Skeletal muscle tissue (tissue), 4 donors: Measurements from ENCODE around the gene CEACAM7. TPM values are rescaled to one million over a fixed set of nuclear protein-coding genes. Genes with fewer than 3 reads are reported as not detected.
"Not testable (repeated sequence)": the region's sequence is repeated elsewhere in the genome, so short reads cannot be mapped to it uniquely, and the experiment has no call there.

Source experiments
- H3K27ac ChIP-seq: one replicate; pipeline ENCODE4 v1.7.0; 2013; ENCODE audit warnings: mild to moderate bottlenecking, low read depth, low read length, inconsistent platforms
- H3K27me3 ChIP-seq, 3 donors: one replicate each; pipeline ENCODE4 v1.7.0; 2013; ENCODE audit warnings: low read length in 3 of 3; ENCODE audit not compliant: control insufficient read depth in 3 of 3, insufficient read depth in 3 of 3
- H3K36me3 ChIP-seq, 3 donors: one replicate each; pipeline ENCODE4 v1.7.0; 2013; ENCODE audit warnings: low read length in 3 of 3; ENCODE audit not compliant: control insufficient read depth in 3 of 3, insufficient read depth in 3 of 3
- H3K4me1 ChIP-seq, 3 donors: one replicate each; pipeline ENCODE4 v1.7.0; 2013; ENCODE audit warnings: low read length in 3 of 3, mild to moderate bottlenecking in 3 of 3; ENCODE audit not compliant: control insufficient read depth in 3 of 3, insufficient read depth in 3 of 3
- H3K4me3 ChIP-seq, 3 donors: one replicate each; pipeline ENCODE4 v1.7.0; 2013; ENCODE audit warnings: low read length in 3 of 3
- H3K9ac ChIP-seq, 3 donors: one replicate each; pipeline ENCODE4 v1.7.0; 2013; ENCODE audit warnings: low read length in 3 of 3, mild to moderate bottlenecking in 3 of 3, moderate library complexity in 2 of 3, low read depth in 1 of 3
- H3K9me3 ChIP-seq, 3 donors: one replicate each; pipeline ENCODE4 v1.7.0; 2013; ENCODE audit warnings: low read length in 3 of 3; ENCODE audit not compliant: control insufficient read depth in 3 of 3
- total RNA-seq: library from RNA; depleted of rRNA; stranded (reverse); fragments of >200 nt; gene quantifications from one replicate; pipeline ENCODE4 v1.2.3, GENCODE V29; 2014
- donor health status: Osteomylitis.

The CEACAM7 gene
- total RNA-seq, 1 donor from 2014 or later: not detected

- H3K27me3 ChIP-seq: peaks cover 19 to 45% (median 38%) of the 10 kb centered on the region in 3 donors
Measured at GRCh38 chr19:41709516-41709915, 21.4 kb upstream of the CEACAM7 start.

GRCh38 chr19:41708481-41708880 lies 20.4 kb upstream of the CEACAM7 start, which contains the start of gene CEACAM5:
Gene CEACAM5, plus strand, starts transcription at chr19:41708626. Its CDS starts 106 bp downstream, at chr19:41708732.
- no peak within 1 kb of the TSS for H3K9ac ChIP-seq
- peaks cover 0 to 2% (median 0%) of the 10 kb centered on the region in 3 donors for H3K9me3 ChIP-seq
- no peak within 1 kb of the TSS for H3K4me3 ChIP-seq
- H3K4me1 ChIP-seq: no peaks in the 10 kb centered on the region
- no peaks in the 10 kb centered on the region for H3K36me3 ChIP-seq
- H3K27me3 ChIP-seq: peaks cover 19 to 53% (median 48%) of the 10 kb centered on the region in 3 donors
- no peak within 1 kb of the TSS for H3K27ac ChIP-seq

More at GRCh38 chr19:41709516-41709915, 21.4 kb upstream of the CEACAM7 start:
- not testable (repeated sequence) for H3K9ac ChIP-seq, H3K4me1 ChIP-seq, H3K4me3 ChIP-seq, H3K9me3 ChIP-seq, H3K36me3 ChIP-seq, H3K27ac ChIP-seq

- H3K4me1 ChIP-seq: no peaks in the 10 kb centered on the region
- H3K27ac ChIP-seq: no peak overlapping the region
- peaks cover 0 to 2% (median 0%) of the 10 kb centered on the region in 3 donors for H3K9me3 ChIP-seq
- H3K9ac ChIP-seq: no peak overlapping the region
- H3K4me3 ChIP-seq: no peak overlapping the region
- H3K36me3 ChIP-seq: no peaks in the 10 kb centered on the region
- H3K27me3 ChIP-seq: peaks cover 19 to 54% (median 46%) of the 10 kb centered on the region in 3 donors
Measured at GRCh38 chr19:41707871-41708371, 19.9 kb upstream of the CEACAM7 start.

- Histone ChIP-seq H3K27me3 (peaks cover 19 to 54% (median 46%) of the 10 kb centered on the region in 3 donors), H3K4me3 (no peak overlapping the region), H3K9ac (no peak overlapping the region), H3K9me3 (peaks cover 0 to 2% (median 0%) of the 10 kb centered on the region in 3 donors), H3K4me1 (no peaks in the 10 kb centered on the region), H3K36me3 (no peaks in the 10 kb centered on the region), H3K27ac (no peak overlapping the region)
Measured at GRCh38 chr19:41707502-41707812, 19.4 kb upstream of the CEACAM7 start.

GRCh38 chr19:41706741-41707501 lies 18.9 kb upstream of the CEACAM7 start:
- H3K4me1 ChIP-seq: no peaks in the 10 kb centered on the region
- no peaks in the 10 kb centered on the region for H3K36me3 ChIP-seq
- no peak overlapping the region for H3K27ac ChIP-seq
- peaks cover 0 to 2% (median 0%) of the 10 kb centered on the region in 3 donors for H3K9me3 ChIP-seq
- no peak overlapping the region for H3K9ac ChIP-seq
- no peak overlapping the region for H3K4me3 ChIP-seq
- H3K27me3 ChIP-seq: peaks cover 19 to 52% (median 46%) of the 10 kb centered on the region in 3 donors

- Histone ChIP-seq H3K4me1 (no peaks in the 10 kb centered on the region), H3K27me3 (peaks cover 19 to 55% (median 54%) of the 10 kb centered on the region in 3 donors), H3K27ac (no peak overlapping the region), H3K9ac (no peak overlapping the region), H3K4me3 (no peak overlapping the region), H3K36me3 (no peaks in the 10 kb centered on the region), H3K9me3 (peaks cover 0 to 2% (median 0%) of the 10 kb centered on the region in 3 donors)
Measured at GRCh38 chr19:41705393-41706174, 17.5 kb upstream of the CEACAM7 start.

GRCh38 chr19:41703602-41704293 lies 15.7 kb upstream of the CEACAM7 start:
- H3K27ac ChIP-seq: no peak overlapping the region
- no peaks in the 10 kb centered on the region for H3K36me3 ChIP-seq
- no peaks in the 10 kb centered on the region for H3K4me1 ChIP-seq
- H3K9ac ChIP-seq: no peak overlapping the region
- peaks cover 24 to 56% (median 45%) of the 10 kb centered on the region in 3 donors for H3K27me3 ChIP-seq
- peaks cover 0 to 2% (median 0%) of the 10 kb centered on the region in 3 donors for H3K9me3 ChIP-seq
- H3K4me3 ChIP-seq: no peak overlapping the region

- Histone ChIP-seq H3K27ac (no peak overlapping the region), H3K27me3 (peaks cover 13 to 44% (median 36%) of the 10 kb centered on the region in 3 donors), H3K36me3 (no peaks in the 10 kb centered on the region), H3K4me1 (no peaks in the 10 kb centered on the region), H3K9ac (no peak overlapping the region), H3K9me3 (peaks cover 0 to 2% (median 0%) of the 10 kb centered on the region in 3 donors), H3K4me3 (no peak overlapping the region)
Measured at GRCh38 chr19:41702171-41702651, 14.1 kb upstream of the CEACAM7 start.

GRCh38 chr19:41701401-41702075 lies 13.5 kb upstream of the CEACAM7 start:
- Histone ChIP-seq H3K27ac (no peak overlapping the region), H3K27me3 (peaks cover 9 to 42% (median 35%) of the 10 kb centered on the region in 3 donors), H3K4me3 (no peak overlapping the region), H3K36me3 (no peaks in the 10 kb centered on the region), H3K9ac (no peak overlapping the region), H3K9me3 (peaks cover 0 to 2% (median 0%) of the 10 kb centered on the region in 3 donors), H3K4me1 (no peaks in the 10 kb centered on the region)
